GM12874 (cell line): ENCODE data around the gene PITRM1.

Source experiments
- CTCF ChIP-seq: IDR thresholded peaks from 2 replicates; pipeline ENCODE4 v1.5.1; 2011; ENCODE audit warnings: low read depth, mild to moderate bottlenecking, control low read depth, low read length, moderate library complexity; ENCODE audit not compliant: insufficient read depth

PITRM1 gene

GRCh38 chr10:3105905-3106304 lies 66.7 kb downstream of the PITRM1 start:
- TF ChIP-seq CTCF, result no peak

- no peak for TF ChIP-seq CTCF
Observed at GRCh38 chr10:3105166-3105565, 67.4 kb downstream of the PITRM1 start.

- TF ChIP-seq CTCF, result no peak
Observed at GRCh38 chr10:3104251-3104918, 68.2 kb downstream of the PITRM1 start.

GRCh38 chr10:3103646-3104045 lies 68.9 kb downstream of the PITRM1 start:
- TF ChIP-seq CTCF, result no peak

- TF ChIP-seq CTCF, result no peak
Observed at GRCh38 chr10:3102720-3103427, 69.7 kb downstream of the PITRM1 start.

GRCh38 chr10:3100856-3101640 lies 71.5 kb downstream of the PITRM1 start:
- no peak for TF ChIP-seq CTCF

GRCh38 chr10:3100093-3100792 lies 72.3 kb downstream of the PITRM1 start:
- TF ChIP-seq CTCF, result no peak
